Neural cell (in vitro differentiated cells): Measurements from ENCODE around the gene ZNRF1. TPM values are rescaled to one million over a fixed set of nuclear protein-coding genes. Genes with fewer than 3 reads are reported as not detected.

Experiments
- H2AFZ ChIP-seq: fragments of 200-600, 300-800 bp; sonication (generic), shearing (Covaris generic); 2 replicates; pipeline ENCODE4 v1.6.0; 2014; ENCODE audit warnings: low read depth, mild to moderate bottlenecking, antibody characterized with exemption, low read length, moderate library complexity
- H3F3A ChIP-seq: fragments of 200-600 bp; shearing (Covaris generic); 2 replicates; pipeline ENCODE4 v1.6.1; 2016; ENCODE audit warnings: mild to moderate bottlenecking, moderate library complexity, mixed read lengths, antibody characterized with exemption, low read length; ENCODE audit not compliant: insufficient read depth, poor library complexity, severe bottlenecking
- H3K27ac ChIP-seq: fragments of 200-600, 300-800 bp; sonication (generic), shearing (Covaris generic); 2 replicates; pipeline ENCODE4 v1.5.1; 2014; ENCODE audit warnings: mild to moderate bottlenecking, low read length, moderate library complexity
- H3K27me3 ChIP-seq: fragments of 300-800, 200-600 bp; sonication (generic), shearing (Covaris generic); 2 replicates; pipeline ENCODE4 v1.6.0; 2014; ENCODE audit warnings: mild to moderate bottlenecking, low read depth, low read length, moderate library complexity; ENCODE audit not compliant: insufficient read depth
- H3K36me3 ChIP-seq: fragments of 300-800, 200-600 bp; sonication (generic), shearing (Covaris generic); 2 replicates; pipeline ENCODE4 v1.5.1; 2014; ENCODE audit warnings: mild to moderate bottlenecking, antibody characterized with exemption, low read length, moderate library complexity; ENCODE audit not compliant: insufficient read depth
- H3K4me2 ChIP-seq: fragments of 300-800, 200-600 bp; sonication (generic), shearing (Covaris generic); 2 replicates; pipeline ENCODE4 v1.6.0; 2014; ENCODE audit warnings: mild to moderate bottlenecking, low read length
- H3K4me3 ChIP-seq: fragments of 300-800, 200-600 bp; sonication (generic), shearing (Covaris generic); 2 replicates; pipeline ENCODE4 v1.5.1; 2014; ENCODE audit warnings: mild to moderate bottlenecking, low read length, moderate library complexity
- H3K79me2 ChIP-seq: fragments of 200-600 bp; shearing (Covaris generic); replicated peaks from 2 replicates; pipeline ENCODE4 v1.6.0; 2014; ENCODE audit warnings: mild to moderate bottlenecking, low read length, moderate library complexity; ENCODE audit not compliant: insufficient read depth
- H3K9ac ChIP-seq: fragments of 300-800, 200-600 bp; sonication (generic), shearing (Covaris generic); 2 replicates; pipeline ENCODE4 v1.6.1; 2016; ENCODE audit warnings: mild to moderate bottlenecking, low read length, mixed read lengths
- H3K9me2 ChIP-seq: fragments of 200-600 bp; shearing (Covaris generic); 2 replicates; pipeline ENCODE4 v1.6.1; 2016; ENCODE audit warnings: mild to moderate bottlenecking, low read length, mixed read lengths; ENCODE audit not compliant: insufficient read depth
- H3K9me3 ChIP-seq: fragments of 200-600, 300-800 bp; sonication (generic), shearing (Covaris generic); 2 replicates; pipeline ENCODE4 v1.6.1; 2016; ENCODE audit warnings: mild to moderate bottlenecking, mixed run types, low read length, moderate library complexity, mixed read lengths
- H4K20me1 ChIP-seq: fragments of 200-600 bp; shearing (Covaris generic); 2 replicates; pipeline ENCODE4 v1.6.1; 2016; ENCODE audit warnings: mild to moderate bottlenecking, mixed run types; ENCODE audit not compliant: insufficient read depth
- CTCF ChIP-seq: fragments of 450-650 bp; IDR thresholded peaks from 2 replicates; pipeline ENCODE4 v1.5.1; 2014; ENCODE audit warnings: antibody characterized with exemption, mild to moderate bottlenecking, moderate library complexity; ENCODE audit not compliant: poor library complexity, severe bottlenecking
- EP300 ChIP-seq: fragments of 450-650 bp; conservative IDR thresholded peaks from 2 replicates; pipeline ENCODE4 v1.6.1; 2014; ENCODE audit warnings: antibody characterized with exemption, mild to moderate bottlenecking, moderate library complexity; ENCODE audit not compliant: poor library complexity, severe bottlenecking
- EZH2 ChIP-seq: fragments of 200-600, 300-800 bp; shearing (Covaris generic), sonication (generic); IDR thresholded peaks from 2 replicates; pipeline ENCODE4 v1.6.1; 2014; ENCODE audit warnings: antibody characterized with exemption, low read length, borderline replicate concordance, mild to moderate bottlenecking; ENCODE audit not compliant: insufficient read depth, poor library complexity, severe bottlenecking
- MXI1 ChIP-seq: fragments of 450-650 bp; conservative IDR thresholded peaks from 2 replicates; pipeline ENCODE4 v1.6.1; 2014; ENCODE audit warnings: antibody characterized with exemption, mild to moderate bottlenecking; ENCODE audit not compliant: poor library complexity, severe bottlenecking
- POLR2AphosphoS5 ChIP-seq: IDR thresholded peaks from 2 replicates; pipeline ENCODE4 v1.6.1; 2012
- RAD21 ChIP-seq: fragments of 450-650 bp; conservative IDR thresholded peaks from 2 replicates; pipeline ENCODE4 v1.6.1; 2014; ENCODE audit warnings: antibody characterized with exemption, mild to moderate bottlenecking, moderate library complexity
- REST ChIP-seq: IDR thresholded peaks from 2 replicates; pipeline ENCODE4 v1.6.1; 2012; ENCODE audit warnings: borderline replicate concordance
- SMC3 ChIP-seq: fragments of 450-650 bp; conservative IDR thresholded peaks from 2 replicates; pipeline ENCODE4 v1.6.1; 2014; ENCODE audit warnings: antibody characterized with exemption, mild to moderate bottlenecking, moderate library complexity; ENCODE audit not compliant: poor library complexity
- TAF1 ChIP-seq: IDR thresholded peaks from 2 replicates; pipeline ENCODE4 v1.6.1; 2012; ENCODE audit warnings: low read depth
- polyA plus RNA-seq: library from polyadenylated mRNA; depleted of rRNA; stranded (reverse); fragments of >200 nt; gene quantifications from 2 replicates; pipeline ENCODE4 v1.2.3, GENCODE V29; 2014

ZNRF1 gene
- polyA plus RNA-seq, 1 donor from 2014 or later, result 31.6 TPM

GRCh38 chr16:74950511-74950910, 48.3 kb upstream of the ZNRF1 start:
- TF ChIP-seq POLR2AphosphoS5, result no peak
- no peak for TF ChIP-seq TAF1
- no peaks in the 10 kb centered on the region for H3K36me3 ChIP-seq

GRCh38 chr16:74951206-74951605, 47.6 kb upstream of the ZNRF1 start:
- no peaks in the 10 kb centered on the region for H3F3A ChIP-seq
- H3K4me3 ChIP-seq, result no peak overlapping the region
- H3K9me3 ChIP-seq, result no peaks in the 10 kb centered on the region
- H4K20me1 ChIP-seq, result no peaks in the 10 kb centered on the region
- H3K27ac ChIP-seq, result no peak overlapping the region
- no peaks in the 10 kb centered on the region for H3K36me3 ChIP-seq
- no peak overlapping the region for H3K4me2 ChIP-seq
- H3K9ac ChIP-seq, result no peak overlapping the region
- H3K27me3 ChIP-seq, result no peaks in the 10 kb centered on the region
- H3K9me2 ChIP-seq, result no peaks in the 10 kb centered on the region
- TF ChIP-seq MXI1, result no peak
- TF ChIP-seq REST, result no peak
- TF ChIP-seq EZH2, result no peak
- TF ChIP-seq TAF1, result no peak
- TF ChIP-seq POLR2AphosphoS5, result no peak
- TF ChIP-seq CTCF, result no peak
- no peak for TF ChIP-seq EP300
- no peak for TF ChIP-seq RAD21
- no peak for TF ChIP-seq SMC3
- H3K79me2 ChIP-seq, result no peaks in the 10 kb centered on the region
- no peak overlapping the region for H2AFZ ChIP-seq

More at GRCh38 chr16:74950511-74950910, 48.3 kb upstream of the ZNRF1 start:
- no peaks in the 10 kb centered on the region for H3K79me2 ChIP-seq
- H2AFZ ChIP-seq, result no peak overlapping the region
- H3K9me3 ChIP-seq, result no peaks in the 10 kb centered on the region
- H3K4me2 ChIP-seq, result no peak overlapping the region
- no peaks in the 10 kb centered on the region for H3F3A ChIP-seq
- H3K9me2 ChIP-seq, result no peaks in the 10 kb centered on the region
- H3K27ac ChIP-seq, result no peak overlapping the region
- no peak overlapping the region for H3K9ac ChIP-seq
- no peak overlapping the region for H3K4me3 ChIP-seq
- no peaks in the 10 kb centered on the region for H3K27me3 ChIP-seq
- no peaks in the 10 kb centered on the region for H4K20me1 ChIP-seq

- Histone ChIP-seq H2AFZ (no peak overlapping the region), H3K9ac (no peak overlapping the region), H3K36me3 (no peaks in the 10 kb centered on the region), H3K4me3 (no peak overlapping the region), H3K9me2 (no peaks in the 10 kb centered on the region), H4K20me1 (no peaks in the 10 kb centered on the region), H3K27me3 (no peaks in the 10 kb centered on the region), H3F3A (no peaks in the 10 kb centered on the region), H3K79me2 (no peaks in the 10 kb centered on the region), H3K27ac (no peak overlapping the region), H3K4me2 (no peak overlapping the region), H3K9me3 (no peaks in the 10 kb centered on the region)
- no peak for TF ChIP-seq REST
Measured at GRCh38 chr16:74951681-74952080, 47.1 kb upstream of the ZNRF1 start.
